GM21360 (cell line): ENCODE results near the gene OR4B1.

Source experiments
- ATAC-seq: cut with Tn5 transposase; IDR thresholded peaks from one replicate; pipeline ENCODE4 v1.9.1; 2021; ENCODE audit warnings: mild to moderate bottlenecking, moderate library complexity; ENCODE audit not compliant: unreplicated experiment

OR4B1 gene

GRCh38 chr11:48248902-48249301 is 32.3 kb downstream of the OR4B1 start:
- no peak for ATAC-seq

GRCh38 chr11:48261600-48261999 is 45.0 kb downstream of the OR4B1 start:
- no peak for ATAC-seq

DNA sequence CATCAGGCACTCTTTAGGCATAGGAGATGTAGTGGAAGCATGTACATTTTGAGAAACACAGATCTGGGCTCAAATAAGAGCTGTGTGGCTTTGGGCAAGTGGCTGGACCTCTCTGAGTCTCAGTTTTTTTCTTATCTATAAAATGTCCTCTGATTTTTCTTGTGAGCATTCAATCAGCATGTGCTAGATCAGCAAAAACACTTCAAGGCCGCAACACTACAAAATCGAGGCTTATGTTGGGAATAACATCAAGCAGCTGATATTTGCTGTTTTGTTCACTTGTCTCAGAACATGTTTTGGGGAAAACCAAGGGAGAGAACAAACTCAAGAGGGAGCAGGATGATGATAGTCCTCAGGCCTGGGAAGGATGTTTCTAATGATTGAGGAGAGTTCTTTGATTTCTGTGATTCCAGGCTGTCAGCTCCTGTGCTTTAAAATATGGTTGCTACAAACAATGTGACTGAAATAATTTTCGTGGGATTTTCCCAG is 46.9 kb downstream of the OR4B1 start, which contains the start of gene OR4X1:
TSS of gene OR4X1 (plus strand) at position 439 of the 489 bp plus-strand sequence. CDS start at position 439, 0 bp downstream.
- ATAC-seq: no peak
